SK-N-SH (cell line): ENCODE results near the gene ITIH2. TPM values are rescaled to one million over a fixed set of nuclear protein-coding genes. Genes with fewer than 3 reads are reported as not detected.

Experiments
- CTCF ChIA-PET: fragments of 300-600, 350-600 bp; formaldehyde crosslinking; extraction: SDS; loops from one replicate; lab custom pipeline; 2021; lab: Yijun Ruan, JAX
- POLR2A ChIA-PET: fragments of 350-600 bp; sonication (Branson Sonifier 250); formaldehyde crosslinking; extraction: SDS; loops from one replicate; lab custom pipeline; 2020; ENCODE audit warnings: antibody characterized with exemption, inconsistent platforms; lab: Yijun Ruan, JAX
- DNase-seq: peaks from one replicate; pipeline ENCODE4 v3.0.0; 2012
- H2AFZ ChIP-seq: fragments of 200-600 bp; sonication (generic); 2 replicates; pipeline ENCODE4 v1.8.1; 2016; ENCODE audit warnings: antibody characterized with exemption, mild to moderate bottlenecking, low read depth
- H3F3A ChIP-seq: fragments of 200-600 bp; sonication (generic); replicated peaks from 2 replicates; pipeline ENCODE3; 2016; ENCODE audit warnings: antibody characterized with exemption, mild to moderate bottlenecking; ENCODE audit not compliant: insufficient read depth
- H3K27ac ChIP-seq, 2 experiments: fragments of 200-500 bp in 1 of 2; fragments of 200-600 bp in 1 of 2; sonication (Bioruptor generic) in 1 of 2; sonication (generic), shearing (Covaris generic) in 1 of 2; 2 replicates each; pipeline versions ENCODE4 v1.5.1 to v1.6.1; 2014 to 2016; ENCODE audit warnings: low read depth in 2 of 2, inconsistent platforms in 1 of 2, low read length in 1 of 2, mild to moderate bottlenecking in 1 of 2, mixed read lengths in 1 of 2
- H3K27me3 ChIP-seq: fragments of 200-600 bp; sonication (generic), shearing (Covaris generic); 2 replicates; pipeline ENCODE4 v1.6.1; 2016; ENCODE audit warnings: mixed run types; ENCODE audit not compliant: insufficient read depth
- H3K36me3 ChIP-seq, 2 experiments: fragments of 200-500 bp in 1 of 2; fragments of 200-600 bp in 1 of 2; sonication (Bioruptor generic) in 1 of 2; sonication (generic) in 1 of 2; replicated peaks in 1 of 2; 2 replicates each; pipeline versions ENCODE3 to v1.5.1; 2014 to 2016; ENCODE audit warnings: low read length in 1 of 2, mild to moderate bottlenecking in 1 of 2; ENCODE audit not compliant: insufficient read depth in 2 of 2, control insufficient read depth in 1 of 2
- H3K4me1 ChIP-seq, 2 experiments: fragments of 200-500 bp in 1 of 2; fragments of 200-600 bp in 1 of 2; sonication (Bioruptor generic) in 1 of 2; sonication (generic), shearing (Covaris generic) in 1 of 2; 2 replicates each; pipeline versions ENCODE4 v1.5.1 to v1.6.1; 2014 to 2016; ENCODE audit warnings: low read depth in 1 of 2, low read length in 1 of 2, mixed run types in 1 of 2; ENCODE audit not compliant: insufficient read depth in 2 of 2, control insufficient read depth in 1 of 2
- H3K4me2 ChIP-seq: fragments of 200-600 bp; sonication (generic), shearing (Covaris generic); 2 replicates; pipeline ENCODE4 v1.6.1; 2017; ENCODE audit warnings: mixed run types
- H3K4me3 ChIP-seq, 2 experiments: fragments of 200-500 bp in 1 of 2; fragments of 200-600 bp in 1 of 2; sonication (Bioruptor generic) in 1 of 2; sonication (generic), shearing (Covaris generic) in 1 of 2; 2 replicates each; pipeline versions ENCODE4 v1.5.1 to v1.8.1; 2014 to 2016; ENCODE audit warnings: low read depth in 2 of 2, inconsistent platforms in 1 of 2, low read length in 1 of 2, mild to moderate bottlenecking in 1 of 2, mixed read lengths in 1 of 2, moderate library complexity in 1 of 2
- H3K79me2 ChIP-seq: fragments of 200-600 bp; sonication (generic); 2 replicates; pipeline ENCODE4 v1.8.1; 2017; ENCODE audit warnings: mild to moderate bottlenecking; ENCODE audit not compliant: insufficient read depth
- H3K9ac ChIP-seq: fragments of 200-600 bp; sonication (generic); 2 replicates; pipeline ENCODE4 v1.6.1; 2017; ENCODE audit warnings: mixed run types
- H3K9me2 ChIP-seq: fragments of 200-600 bp; sonication (generic); 2 replicates; pipeline ENCODE4 v1.6.1; 2017; ENCODE audit warnings: mixed run types
- H3K9me3 ChIP-seq: fragments of 200-600 bp; sonication (generic); 2 replicates; pipeline ENCODE4 v1.6.1; 2017; ENCODE audit warnings: mixed run types, mild to moderate bottlenecking, moderate library complexity
- H4K20me1 ChIP-seq: fragments of 200-600 bp; sonication (generic); 2 replicates; pipeline ENCODE4 v1.6.1; 2017; ENCODE audit warnings: mild to moderate bottlenecking, mixed run types; ENCODE audit not compliant: insufficient read depth
- CTCF ChIP-seq: fragments of 200-600 bp; sonication (generic); IDR thresholded peaks from 2 replicates; pipeline ENCODE4 v1.6.1; 2017; ENCODE audit warnings: antibody characterized with exemption, mild to moderate bottlenecking, moderate library complexity
- EP300 ChIP-seq, 2 experiments: IDR thresholded peaks; 2 replicates each; pipeline versions ENCODE4 v1.4.0 to v1.6.1; 2012; ENCODE audit warnings: borderline replicate concordance in 1 of 2, low read depth in 1 of 2, low read length in 1 of 2
- EZH2phosphoT487 ChIP-seq: fragments of 200-600 bp; sonication (generic); IDR thresholded peaks from 2 replicates; pipeline ENCODE4 v1.6.1; 2017; ENCODE audit warnings: low read depth, mixed run types, mild to moderate bottlenecking, antibody characterized with exemption, moderate library complexity, borderline replicate concordance
- FOXJ3 ChIP-seq: sonication (generic); formaldehyde crosslinking; IDR thresholded peaks from 2 replicates; pipeline ENCODE4 v1.5.1; 2020; ENCODE audit warnings: mild to moderate bottlenecking, missing genetic modification reagents
- FOXM1 ChIP-seq: IDR thresholded peaks from 2 replicates; pipeline ENCODE4 v1.4.0; 2012; ENCODE audit warnings: low read depth, mild to moderate bottlenecking
- GATA2 ChIP-seq: sonication (generic); formaldehyde crosslinking; IDR thresholded peaks from 2 replicates; pipeline ENCODE4 v1.5.0; 2020; ENCODE audit warnings: mild to moderate bottlenecking, missing genetic modification reagents
- MXI1 ChIP-seq: IDR thresholded peaks from 2 replicates; pipeline ENCODE4 v1.6.1; 2012; ENCODE audit warnings: mild to moderate bottlenecking, low read depth, low read length, improper control_type of control experiment
- NFIC ChIP-seq: IDR thresholded peaks from 2 replicates; pipeline ENCODE4 v1.4.0; 2012; ENCODE audit warnings: borderline replicate concordance
- NRF1 ChIP-seq: IDR thresholded peaks from 2 replicates; pipeline ENCODE4 v1.6.1; 2012; ENCODE audit warnings: low read depth, mild to moderate bottlenecking, low read length
- PBX3 ChIP-seq: IDR thresholded peaks from 2 replicates; pipeline ENCODE4; 2012
- RAD21 ChIP-seq: IDR thresholded peaks from 2 replicates; pipeline ENCODE4 v1.6.1; 2012; ENCODE audit warnings: mild to moderate bottlenecking, low read length
- REST ChIP-seq: IDR thresholded peaks from 2 replicates; pipeline ENCODE4 v1.6.1; 2012; ENCODE audit warnings: mild to moderate bottlenecking, low read depth, low read length, moderate library complexity
- RFX5 ChIP-seq: IDR thresholded peaks from 2 replicates; pipeline ENCODE4 v1.6.1; 2012; ENCODE audit warnings: mild to moderate bottlenecking, improper control_type of control experiment, low read length
- RXRA ChIP-seq: IDR thresholded peaks from 2 replicates; pipeline ENCODE4 v1.4.0; 2012; ENCODE audit warnings: low read depth, mild to moderate bottlenecking, borderline replicate concordance
- SIN3A ChIP-seq: IDR thresholded peaks from 2 replicates; pipeline ENCODE4 v1.6.1; 2012; ENCODE audit warnings: low read depth, mild to moderate bottlenecking, low read length, moderate library complexity, borderline replicate concordance
- SMC3 ChIP-seq: IDR thresholded peaks from 2 replicates; pipeline ENCODE4 v1.6.1; 2012; ENCODE audit warnings: low read depth, low read length, improper control_type of control experiment
- TCF12 ChIP-seq: IDR thresholded peaks from 2 replicates; pipeline ENCODE4 v1.4.0; 2012
- USF2 ChIP-seq: fragments of 150-350 bp; IDR thresholded peaks from 2 replicates; pipeline ENCODE4 v1.6.1; 2017; ENCODE audit warnings: antibody characterized with exemption, low read length, low read depth, borderline replicate concordance
- WGBS: methylation state at CpG from one replicate; pipeline ENCODE4 v1.1.6; 2017; ENCODE audit warnings: low lambda C conversion rate; 5-methylcytosine and 5-hydroxymethylcytosine counted together
- polyA plus RNA-seq, 3 experiments: library from polyadenylated mRNA; depleted of rRNA; stranded (reverse); fragments of >200 nt; gene quantifications; 2 replicates each; pipeline ENCODE4 v1.2.3, GENCODE V29; 2012

Gene ITIH2
- polyA plus RNA-seq, 1 of the 3 experiments (the other 2 are of a cell fraction), result not detected

- H4K20me1 ChIP-seq, result no peaks in the 10 kb centered on the region
- H3K36me3 ChIP-seq, result no peaks in the 10 kb centered on the region
- no peaks in the 10 kb centered on the region for H3F3A ChIP-seq
- H3K4me3 ChIP-seq, result no peak overlapping the region
- CTCF ChIA-PET, result no interaction called here
- no peaks in the 10 kb centered on the region for H3K9me2 ChIP-seq
- H3K4me2 ChIP-seq, result no peak overlapping the region
- no peak for TF ChIP-seq EZH2phosphoT487
- no peak for TF ChIP-seq SMC3
- TF ChIP-seq CTCF, result no peak
- TF ChIP-seq NRF1, result no peak
- TF ChIP-seq TCF12, result no peak
- TF ChIP-seq GATA2 (CRISPR knock-in tag), result no peak
- TF ChIP-seq RAD21, result no peak
- TF ChIP-seq NFIC, result no peak
- no peak for TF ChIP-seq USF2
- TF ChIP-seq RXRA, result no peak
- TF ChIP-seq SIN3A, result no peak
- TF ChIP-seq FOXJ3 (CRISPR knock-in tag), result no peak
- H3K79me2 ChIP-seq, result no peaks in the 10 kb centered on the region
- H2AFZ ChIP-seq, result no peak overlapping the region
- no peaks in the 10 kb centered on the region for H3K9me3 ChIP-seq
- no peak overlapping the region for H3K27ac ChIP-seq
- WGBS, result 42% methylated on average over 8 of the region's 8 CpGs
- no peak overlapping the region for H3K9ac ChIP-seq
- DNase-seq, result no peak
- no peaks in the 10 kb centered on the region for H3K4me1 ChIP-seq
- POLR2A ChIA-PET, result no interaction called here
- no peaks in the 10 kb centered on the region for H3K27me3 ChIP-seq
Measured at GRCh38 chr10:7704071-7705016, 1.2 kb downstream of the ITIH2 start.

GRCh38 chr10:7705341-7705740 lies 2.2 kb downstream of the ITIH2 start:
- Histone ChIP-seq H3K36me3 (no peaks in the 10 kb centered on the region), H2AFZ (no peak overlapping the region), H3K27me3 (no peaks in the 10 kb centered on the region), H3K79me2 (no peaks in the 10 kb centered on the region), H4K20me1 (no peaks in the 10 kb centered on the region), H3K9me3 (no peaks in the 10 kb centered on the region), H3K9me2 (no peaks in the 10 kb centered on the region), H3F3A (no peaks in the 10 kb centered on the region), H3K4me1 (no peaks in the 10 kb centered on the region), H3K27ac (no peak overlapping the region), H3K9ac (no peak overlapping the region), H3K4me2 (no peak overlapping the region), H3K4me3 (no peak overlapping the region)
- ChIA-PET CTCF (interaction anchor here (0.8 kb wide), 1 partner anchor 19 kb away, joined by 3 read pairs; no protein-coding TSS in a partner anchor), POLR2A (no interaction called here)
- 10% methylated on average over 3 of the region's 3 CpGs for WGBS
- no peak for DNase-seq
- TF ChIP-seq PBX3, result no peak
- no peak for TF ChIP-seq RFX5
- no peak for TF ChIP-seq MXI1
- no peak for TF ChIP-seq EP300 (IDR thresholded peaks at IDR 0.05; ENCODE audit: borderline replicate concordance in 1 of 2, low read depth in 1 of 2, low read length in 1 of 2)
- TF ChIP-seq FOXM1, result no peak
- TF ChIP-seq REST, result no peak
